A204.1 (cell line): ENCODE data around the gene BICD1.

Experiments used
- FAIRE-seq: peaks from 2 replicates; lab custom pipeline; 2012; peaks lifted over from hg19 to GRCh38; lab: Jason Lieb, UNC

The BICD1 gene

DNA sequence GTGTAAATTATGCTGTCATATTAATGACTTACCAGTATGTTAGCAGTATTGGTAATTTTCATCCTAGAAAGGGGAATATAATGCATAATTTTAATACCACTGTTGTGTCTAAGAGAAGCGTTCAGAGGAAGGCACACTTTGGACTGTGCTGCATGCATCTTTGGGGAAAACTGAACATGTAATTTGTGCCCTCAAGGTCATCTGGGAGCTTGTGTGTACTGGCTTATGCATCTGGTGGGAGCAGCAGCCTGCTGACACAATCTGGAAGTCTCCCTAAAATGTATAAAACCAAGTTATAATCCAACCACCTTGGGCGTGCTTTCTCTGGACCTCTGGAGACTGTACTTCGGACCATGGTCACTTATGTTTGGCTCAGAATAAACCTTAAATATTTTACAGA is 306.8 kb downstream of the BICD1 start:
- no peak for FAIRE-seq

DNA sequence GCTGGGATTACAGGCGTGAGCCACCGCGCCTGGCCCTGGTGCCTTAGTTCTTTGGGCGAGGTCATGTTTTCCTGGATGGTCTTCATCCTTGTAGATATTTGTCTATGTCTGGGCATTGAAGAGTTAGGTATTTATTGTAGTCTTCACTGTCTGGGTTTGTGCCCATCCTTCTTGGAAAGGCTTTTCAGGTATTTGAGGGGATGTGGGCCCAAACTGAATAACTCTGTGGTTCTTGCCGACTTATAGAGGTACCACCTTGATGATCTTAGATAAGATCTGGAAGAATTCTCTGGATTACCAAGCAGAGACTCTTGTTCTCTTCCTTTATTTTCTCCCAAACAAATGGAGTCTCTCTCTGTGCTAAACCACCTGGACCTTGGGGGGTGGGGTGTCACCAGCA is 311.6 kb downstream of the BICD1 start:
- no peak for FAIRE-seq

DNA sequence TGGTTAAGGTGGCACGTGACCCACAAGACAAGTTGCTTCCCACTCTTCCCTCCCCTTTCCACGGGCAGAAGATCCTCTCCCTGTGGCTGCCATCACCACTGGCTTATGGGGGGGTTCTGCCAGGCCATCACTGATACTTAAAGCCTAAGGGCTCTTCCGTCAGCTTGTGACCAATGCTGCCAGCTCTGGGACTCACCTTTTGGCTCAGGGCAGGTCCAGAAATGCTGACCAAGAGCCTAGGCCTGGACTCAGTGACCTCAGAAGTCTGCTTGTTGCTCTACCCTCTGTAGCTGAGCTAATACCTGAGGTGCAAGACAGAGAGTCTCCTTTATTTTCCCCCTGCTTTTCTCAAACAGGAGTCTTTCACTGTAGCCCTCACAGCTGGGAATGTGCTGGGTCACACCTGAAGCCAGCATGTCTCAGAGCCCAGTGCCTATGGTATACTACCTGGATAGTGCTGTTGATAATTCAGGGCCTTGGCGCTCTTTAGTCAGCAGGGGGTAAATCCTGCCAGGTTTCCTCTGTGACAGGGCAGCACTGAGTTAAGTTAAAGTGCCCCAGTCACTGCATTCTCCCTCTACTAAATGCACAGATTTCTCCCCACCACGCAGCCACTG is 312.4 kb downstream of the BICD1 start:
- no peak for FAIRE-seq

GRCh38 chr12:32419520-32419960 is 312.9 kb downstream of the BICD1 start:
- no peak for FAIRE-seq

- no peak for FAIRE-seq
Measured at GRCh38 chr12:32420356-32420755, 313.7 kb downstream of the BICD1 start.

DNA sequence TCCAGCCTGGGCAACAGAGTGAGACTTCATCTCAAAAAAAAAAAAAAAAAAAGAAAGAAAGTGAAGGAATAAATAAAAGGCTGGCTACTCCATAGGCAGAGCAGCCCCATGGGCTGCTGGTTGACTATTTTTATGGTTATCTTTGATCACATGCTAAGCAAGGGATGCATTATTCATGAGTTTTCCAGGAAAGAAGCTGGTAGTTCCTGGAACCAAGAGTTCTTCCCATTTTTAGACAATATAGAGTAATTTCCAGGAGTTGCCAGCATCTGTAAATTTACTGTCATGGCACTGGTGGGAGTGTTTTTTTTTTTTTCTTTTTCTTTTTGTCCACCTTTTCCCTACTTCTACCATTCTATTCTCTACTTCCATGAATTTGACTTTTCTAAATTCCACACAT is 316.9 kb downstream of the BICD1 start:
- no peak for FAIRE-seq

DNA sequence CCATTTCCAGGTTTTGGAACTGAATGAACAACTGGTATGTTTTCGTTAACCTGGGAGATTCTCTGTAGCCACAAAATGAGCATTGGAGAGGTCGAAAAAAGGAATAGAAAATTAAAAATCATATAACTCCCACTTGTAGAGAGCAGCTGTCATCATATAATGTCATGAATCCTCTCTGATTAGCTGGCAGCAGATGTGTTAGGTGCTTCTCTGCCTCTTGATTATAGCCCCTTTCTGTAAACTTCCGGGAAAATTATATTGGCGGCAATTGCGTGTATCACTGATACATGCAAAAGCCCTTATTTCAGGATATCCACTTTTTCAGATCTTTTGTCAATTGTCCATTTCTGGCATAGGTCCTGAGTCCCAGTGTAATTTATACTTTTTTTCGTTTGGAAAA is 324.4 kb downstream of the BICD1 start:
- FAIRE-seq, result no peak
